Activated CD8-positive, alpha-beta memory T cell treated with anti-CD3 and anti-CD28 coated beads, Interleukin-2, amount 50 U/mL, for 4 hours (primary cell): ENCODE data around the gene WWC2.
"Not testable (repeated sequence)": the region's sequence is repeated elsewhere in the genome, so short reads cannot be mapped to it uniquely, and the experiment has no call there.

Experiments
- DNase-seq: peaks from one replicate; pipeline ENCODE4 v3.0.0-alpha.2; 2020

WWC2 gene

GRCh38 chr4:183173580-183174526 is 74.8 kb downstream of the WWC2 start:
- no peak for DNase-seq

GRCh38 chr4:183175631-183176232 is 76.7 kb downstream of the WWC2 start:
- DNase-seq: no peak

- no peak for DNase-seq
Observed at GRCh38 chr4:183177001-183177400, 77.9 kb downstream of the WWC2 start.

GRCh38 chr4:183178201-183178600 is 79.1 kb downstream of the WWC2 start:
- DNase-seq: no peak

- no peak for DNase-seq
Observed at GRCh38 chr4:183180096-183180495, 81.0 kb downstream of the WWC2 start.

GRCh38 chr4:183180621-183181020 is 81.6 kb downstream of the WWC2 start:
- DNase-seq: no peak

- no peak for DNase-seq
Observed at GRCh38 chr4:183181081-183181480, 82.0 kb downstream of the WWC2 start.

- DNase-seq: no peak
Observed at GRCh38 chr4:183182873-183183725, 84.0 kb downstream of the WWC2 start.

- DNase-seq: no peak
Observed at GRCh38 chr4:183183906-183184535, 85.0 kb downstream of the WWC2 start.

- no peak for DNase-seq
Observed at GRCh38 chr4:183185018-183185417, 86.0 kb downstream of the WWC2 start.

GRCh38 chr4:183185559-183185958 is 86.5 kb downstream of the WWC2 start:
- no peak for DNase-seq

- no peak for DNase-seq
Observed at GRCh38 chr4:183186813-183187212, 87.8 kb downstream of the WWC2 start.

- no peak for DNase-seq
Observed at GRCh38 chr4:183190900-183191527, 92.0 kb downstream of the WWC2 start.

- DNase-seq: no peak
Observed at GRCh38 chr4:183191630-183192029, 92.6 kb downstream of the WWC2 start.

- no peak for DNase-seq
Observed at GRCh38 chr4:183192571-183192970, 93.5 kb downstream of the WWC2 start.

GRCh38 chr4:183193730-183194338 is 94.8 kb downstream of the WWC2 start:
- not testable (repeated sequence) for DNase-seq

GRCh38 chr4:183195534-183195933 is 96.5 kb downstream of the WWC2 start:
- no peak for DNase-seq

- DNase-seq: no peak
Observed at GRCh38 chr4:183197140-183197539, 98.1 kb downstream of the WWC2 start.

GRCh38 chr4:183200453-183200852 is 101.4 kb downstream of the WWC2 start:
- no peak for DNase-seq

- DNase-seq: no peak
Observed at GRCh38 chr4:183201331-183201730, 102.3 kb downstream of the WWC2 start.

GRCh38 chr4:183202523-183202922 is 103.5 kb downstream of the WWC2 start:
- no peak for DNase-seq

GRCh38 chr4:183204793-183205192 is 105.7 kb downstream of the WWC2 start:
- DNase-seq: no peak
